Cerebellar cortex (tissue), 1 donor: ENCODE results near the gene CAP1.

Experiments used
- DNase-seq: peaks from one replicate; pipeline ENCODE4 v3.0.0-alpha.2; 2015; ENCODE audit warnings: low spot score

CAP1 gene

GRCh38 chr1:40095806-40096205, 55.3 kb downstream of the CAP1 start:
- no peak for DNase-seq

- DNase-seq, result no peak
These were observed 56.1 kb downstream of the CAP1 start for GRCh38 chr1:40096646-40096976.

DNA sequence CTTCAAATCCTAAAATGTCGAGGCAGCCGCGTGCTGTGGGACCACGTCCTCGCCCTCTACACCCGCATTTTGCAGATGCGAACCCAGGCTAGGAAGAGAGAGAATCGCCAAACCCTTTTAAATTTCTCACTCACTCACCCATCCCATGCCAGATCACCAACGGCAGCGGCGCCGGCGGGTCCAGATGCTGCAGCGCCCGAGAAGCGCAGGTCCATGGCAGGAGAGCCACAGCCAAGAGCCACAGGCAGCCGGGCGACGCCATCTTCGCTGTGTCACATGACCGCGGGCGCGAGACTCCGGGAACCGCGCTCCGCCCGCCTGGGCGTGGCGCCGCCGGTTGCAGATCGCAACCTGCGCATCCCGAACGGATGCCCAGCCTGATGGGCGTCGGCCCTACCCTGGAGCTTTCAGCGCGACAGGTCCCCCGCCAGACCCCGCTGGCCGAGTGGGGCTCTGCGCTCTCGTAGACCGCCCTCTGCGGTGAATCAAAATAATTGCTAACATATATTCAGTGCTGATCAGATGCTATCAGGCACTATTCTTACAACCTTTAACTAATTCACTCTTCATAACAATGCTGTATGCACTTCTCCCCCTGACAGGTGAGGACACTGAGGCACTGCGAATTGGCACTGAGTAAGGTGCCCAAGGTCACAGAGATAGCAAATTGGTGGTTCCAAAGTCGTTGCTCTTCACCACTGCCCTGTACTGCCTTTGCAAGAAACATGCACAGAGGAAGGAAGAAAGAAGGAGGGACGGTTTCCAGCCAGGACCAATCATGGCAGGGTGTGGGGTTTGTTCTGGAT, 56.7 kb downstream of the CAP1 start, which contains the start of gene PPT1:
TSS of gene PPT1 (minus strand) at position 276 of the 806 bp plus-strand sequence. CDS start at position 262, 14 bp downstream.
- DNase-seq, result peak; percentile 79

DNA sequence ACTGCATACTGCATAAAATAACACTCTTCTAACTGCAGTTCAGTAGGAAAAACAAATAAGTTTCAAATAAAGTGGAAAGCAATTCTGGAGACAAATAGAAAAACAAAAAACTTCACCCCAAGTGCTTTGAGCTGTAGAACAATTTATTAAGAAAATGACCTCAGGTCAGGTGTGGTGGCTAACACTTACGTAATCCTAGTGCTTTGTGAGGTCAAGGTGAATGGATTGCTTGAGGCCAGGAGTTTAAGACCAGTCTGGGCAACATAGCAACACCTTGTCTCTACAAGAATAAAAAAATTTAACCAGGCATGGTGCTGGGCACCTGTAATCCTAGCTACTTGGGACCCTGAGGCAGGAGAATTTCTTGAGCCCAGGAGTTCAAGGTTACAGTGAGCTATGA, 61.5 kb downstream of the CAP1 start:
- no peak for DNase-seq

- no peak for DNase-seq
These were observed 62.4 kb downstream of the CAP1 start for GRCh38 chr1:40102896-40103295.

GRCh38 chr1:40105028-40105427, 64.5 kb downstream of the CAP1 start:
- DNase-seq, result no peak

DNA sequence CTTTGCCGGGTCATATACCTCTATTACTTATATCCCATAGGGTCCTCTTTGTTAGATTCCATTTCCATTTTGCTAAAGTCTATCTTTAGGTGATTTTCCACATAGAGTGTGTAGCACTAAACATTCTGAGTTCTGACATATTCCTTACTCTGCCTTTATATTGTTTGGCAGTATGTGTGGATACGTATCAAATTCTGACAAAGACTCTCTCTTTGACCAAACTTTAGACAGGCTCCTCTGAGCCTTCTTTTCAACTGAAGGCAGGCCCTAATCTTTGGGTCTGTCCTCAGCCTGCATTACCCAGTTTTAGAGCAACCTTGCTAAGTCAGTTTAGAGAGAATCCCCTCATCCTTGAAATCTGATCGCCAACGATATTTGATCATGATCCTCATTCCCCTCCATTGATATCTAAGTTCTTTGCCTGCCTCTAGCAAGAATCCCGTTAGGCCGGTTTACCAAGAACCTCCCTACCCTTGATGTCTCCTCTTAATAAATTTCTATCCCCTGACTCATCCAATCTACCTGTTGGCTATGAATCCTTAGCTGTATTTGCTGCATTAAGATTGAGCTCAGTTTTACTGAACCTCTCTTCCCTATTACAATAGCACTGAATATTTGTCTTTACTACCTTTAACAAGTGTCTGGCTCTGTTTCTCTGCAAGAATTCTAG, 66.9 kb downstream of the CAP1 start:
- DNase-seq, result no peak

- DNase-seq, result no peak
These were observed 69.9 kb downstream of the CAP1 start for GRCh38 chr1:40110389-40110788.

- no peak for DNase-seq
These were observed 73.9 kb downstream of the CAP1 start for GRCh38 chr1:40114400-40114799.

DNA sequence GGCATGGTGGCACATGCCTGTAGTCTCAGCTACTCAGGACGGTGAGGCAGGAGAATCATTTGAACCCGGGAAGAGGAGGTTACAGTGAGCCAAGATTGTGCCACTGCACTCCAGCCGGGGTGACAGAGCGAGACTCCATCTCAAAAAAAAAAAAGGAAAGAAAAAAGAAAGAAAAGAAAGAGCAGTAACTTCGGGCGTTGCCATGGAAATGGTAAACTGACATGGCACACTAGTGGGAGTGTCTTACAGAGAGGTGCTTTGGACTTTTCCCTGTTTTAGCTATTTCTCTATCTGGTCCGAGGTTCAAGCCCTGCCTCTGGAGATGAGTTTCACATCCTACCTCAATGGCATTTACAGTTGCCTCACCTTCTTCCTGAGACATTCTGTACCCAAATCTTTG, 79.6 kb downstream of the CAP1 start:
- no peak for DNase-seq
